ENCODE measurements around the gene HSD17B2.

HSD17B2 gene

GRCh38 chr16:82049484-82049883 lies 14.4 kb downstream of the HSD17B2 start:
- TF ChIP-seq GATA2 (IDR thresholded peaks at IDR 0.05; ENCODE audit: low read depth, low read length) (no peak), GATA3 (IDR thresholded peaks at IDR 0.05; ENCODE audit: low read depth, low read length) (no peak)

DNA sequence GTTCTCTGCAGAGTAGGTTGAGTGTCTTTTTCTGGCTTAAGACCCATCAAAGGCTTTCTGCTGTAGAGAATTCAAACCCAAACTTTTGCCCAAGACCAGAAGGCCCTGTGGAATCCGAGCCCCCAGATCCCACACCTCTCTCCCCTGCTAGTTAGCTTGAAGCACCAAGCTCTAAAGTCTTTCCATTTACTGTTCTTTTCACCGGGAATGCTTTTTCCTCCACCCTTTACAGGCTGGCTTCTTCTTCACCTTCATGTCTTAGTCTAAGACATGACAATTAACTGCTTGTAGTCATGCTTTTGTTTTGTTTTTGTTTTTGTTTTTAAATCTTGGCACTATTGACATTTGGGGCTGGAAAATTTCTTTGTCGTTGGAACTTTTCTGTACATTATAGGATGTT lies 15.5 kb downstream of the HSD17B2 start:
- TF ChIP-seq GATA3 (IDR thresholded peaks at IDR 0.05; ENCODE audit: low read depth, low read length) (no peak), GATA2 (IDR thresholded peaks at IDR 0.05; ENCODE audit: low read depth, low read length) (no peak)

DNA sequence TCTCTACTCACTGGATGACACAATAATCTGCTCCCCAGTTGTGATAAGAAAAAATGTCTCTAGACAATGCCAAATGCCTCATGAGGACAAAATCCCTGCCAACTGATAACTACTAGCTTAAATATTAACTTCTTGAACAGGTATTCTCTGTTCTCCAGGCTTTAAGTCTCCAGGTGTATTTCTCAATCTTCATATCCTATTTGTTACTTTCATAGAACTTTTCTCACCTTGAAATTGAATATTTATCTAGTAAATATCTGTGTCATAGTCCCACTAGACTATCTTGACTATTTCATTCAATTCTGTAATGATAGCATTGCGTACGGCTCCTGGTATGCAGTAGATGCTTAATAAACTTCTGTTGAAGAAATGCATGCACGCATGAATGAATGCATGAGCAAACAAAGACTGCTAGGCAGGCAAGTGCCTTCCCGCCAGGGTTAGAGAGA lies 15.9 kb downstream of the HSD17B2 start:
- no peak for TF ChIP-seq GATA2 (IDR thresholded peaks at IDR 0.05; ENCODE audit: low read depth, low read length)
- TF ChIP-seq GATA3 (IDR thresholded peaks at IDR 0.05; ENCODE audit: low read depth, low read length), result no peak

- TF ChIP-seq GATA2 (IDR thresholded peaks at IDR 0.05; ENCODE audit: low read depth, low read length), result no peak
- no peak for TF ChIP-seq GATA3 (IDR thresholded peaks at IDR 0.05; ENCODE audit: low read depth, low read length)
Measured at GRCh38 chr16:82051656-82052055, 16.6 kb downstream of the HSD17B2 start.

- no peak for TF ChIP-seq GATA3 (IDR thresholded peaks at IDR 0.05; ENCODE audit: low read depth, low read length)
- TF ChIP-seq GATA2 (IDR thresholded peaks at IDR 0.05; ENCODE audit: low read depth, low read length), result no peak
Measured at GRCh38 chr16:82055117-82055516, 20.1 kb downstream of the HSD17B2 start.

- TF ChIP-seq GATA2 (IDR thresholded peaks at IDR 0.05; ENCODE audit: low read depth, low read length) (no peak), GATA3 (IDR thresholded peaks at IDR 0.05; ENCODE audit: low read depth, low read length) (no peak)
Measured at GRCh38 chr16:82055728-82056549, 20.9 kb downstream of the HSD17B2 start.

DNA sequence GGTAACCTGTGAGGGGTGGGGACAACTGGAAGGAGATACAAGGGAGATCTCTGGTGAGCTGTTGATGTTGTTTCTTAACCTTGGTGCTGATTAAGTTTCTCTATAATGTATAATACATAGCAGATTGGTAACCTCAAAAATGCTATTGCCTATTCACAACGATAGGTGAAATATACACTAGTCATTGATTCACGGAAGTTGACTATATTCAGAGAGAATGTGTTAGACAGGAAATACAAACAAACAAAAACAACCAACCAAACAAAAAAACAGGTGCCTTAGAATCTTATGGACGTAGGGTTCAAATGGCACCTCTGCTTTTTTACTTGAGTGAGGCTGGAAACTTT lies 21.5 kb downstream of the HSD17B2 start:
- TF ChIP-seq GATA2 (IDR thresholded peaks at IDR 0.05; ENCODE audit: low read depth, low read length), result no peak

DNA sequence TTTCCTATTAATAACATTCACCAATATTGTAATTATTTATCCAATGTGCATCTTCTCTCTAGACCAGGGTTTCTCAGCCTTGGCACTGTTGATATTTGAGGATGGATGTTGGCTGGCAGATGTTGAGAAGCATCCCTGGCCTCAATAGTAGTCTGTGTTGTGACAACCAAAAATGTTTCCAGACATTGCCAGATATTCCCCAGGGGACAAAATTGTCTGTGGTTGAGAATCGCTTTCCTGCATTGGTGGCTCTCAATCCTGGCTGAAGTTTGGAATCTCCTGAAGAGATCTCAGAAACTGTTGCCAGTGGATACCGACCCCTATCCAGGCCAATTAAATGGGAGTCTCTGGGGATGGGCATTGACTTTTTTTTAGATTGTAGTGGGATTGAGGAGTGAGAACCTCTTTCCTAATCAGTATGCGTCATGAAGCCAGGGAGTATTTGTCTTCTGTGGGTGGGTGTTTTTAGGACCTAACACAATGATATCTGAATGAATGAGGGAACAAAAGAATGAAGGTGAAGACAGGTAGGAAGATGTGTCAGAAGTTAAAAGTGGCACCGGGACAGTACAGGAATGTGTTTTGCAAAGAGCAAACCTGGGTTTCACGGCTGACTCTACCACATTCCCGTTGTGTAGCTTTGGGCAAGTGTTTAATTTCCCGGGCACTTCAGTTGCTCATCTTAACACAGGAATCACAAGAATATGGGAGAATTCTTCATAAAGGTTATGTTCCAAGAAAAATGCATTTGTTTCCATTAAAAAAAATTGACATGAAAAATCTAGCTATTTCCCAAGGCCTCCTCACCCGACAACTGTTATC lies 24.3 kb downstream of the HSD17B2 start:
- TF ChIP-seq GATA2 (IDR thresholded peaks at IDR 0.05; ENCODE audit: low read depth, low read length) (no peak), GATA3 (IDR thresholded peaks at IDR 0.05; ENCODE audit: low read depth, low read length) (no peak)

- TF ChIP-seq GATA3 (IDR thresholded peaks at IDR 0.05; ENCODE audit: low read depth, low read length) (no peak), GATA2 (IDR thresholded peaks at IDR 0.05; ENCODE audit: low read depth, low read length) (no peak)
Measured at GRCh38 chr16:82059983-82060421, 24.9 kb downstream of the HSD17B2 start.

DNA sequence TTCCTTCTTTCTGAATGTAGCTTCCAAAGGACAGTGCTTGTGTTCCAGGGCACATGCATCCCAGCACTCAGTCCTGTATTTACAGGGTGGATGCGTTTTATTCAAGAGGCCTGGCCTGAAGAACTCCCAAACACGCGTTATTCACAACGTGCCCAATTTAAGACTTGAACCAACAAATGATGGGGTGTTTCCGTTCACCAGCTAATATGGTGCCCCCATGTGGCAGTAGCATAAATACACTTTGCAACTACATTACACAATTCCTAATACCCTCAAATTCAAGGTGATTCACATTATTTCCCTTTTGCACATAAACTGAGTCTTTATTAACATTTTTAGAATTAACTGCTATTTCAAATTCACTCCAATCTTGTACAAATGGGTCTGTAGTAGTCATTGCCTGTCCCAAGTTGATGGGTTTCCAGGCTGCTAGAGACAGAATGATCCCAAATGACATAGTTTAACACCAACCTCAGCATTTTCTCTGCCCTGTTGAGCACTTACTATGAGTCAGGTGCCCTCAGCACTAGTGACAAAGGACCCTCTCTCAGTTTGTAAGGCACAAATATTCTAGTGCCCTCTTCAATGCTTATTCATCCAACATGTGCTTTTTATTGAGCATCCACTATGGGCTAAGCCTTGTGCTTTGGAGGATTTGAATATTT lies 26.9 kb downstream of the HSD17B2 start:
- TF ChIP-seq GATA3 (IDR thresholded peaks at IDR 0.05; ENCODE audit: low read depth, low read length) (no peak), GATA2 (IDR thresholded peaks at IDR 0.05; ENCODE audit: low read depth, low read length) (no peak)

- TF ChIP-seq GATA3 (IDR thresholded peaks at IDR 0.05; ENCODE audit: low read depth, low read length) (no peak), GATA2 (IDR thresholded peaks at IDR 0.05; ENCODE audit: low read depth, low read length) (no peak)
Measured at GRCh38 chr16:82062645-82063058, 27.6 kb downstream of the HSD17B2 start.

GRCh38 chr16:82063456-82064082 lies 28.5 kb downstream of the HSD17B2 start:
- TF ChIP-seq GATA3 (IDR thresholded peaks at IDR 0.05; ENCODE audit: low read depth, low read length), result no peak
- TF ChIP-seq GATA2 (IDR thresholded peaks at IDR 0.05; ENCODE audit: low read depth, low read length), result no peak

DNA sequence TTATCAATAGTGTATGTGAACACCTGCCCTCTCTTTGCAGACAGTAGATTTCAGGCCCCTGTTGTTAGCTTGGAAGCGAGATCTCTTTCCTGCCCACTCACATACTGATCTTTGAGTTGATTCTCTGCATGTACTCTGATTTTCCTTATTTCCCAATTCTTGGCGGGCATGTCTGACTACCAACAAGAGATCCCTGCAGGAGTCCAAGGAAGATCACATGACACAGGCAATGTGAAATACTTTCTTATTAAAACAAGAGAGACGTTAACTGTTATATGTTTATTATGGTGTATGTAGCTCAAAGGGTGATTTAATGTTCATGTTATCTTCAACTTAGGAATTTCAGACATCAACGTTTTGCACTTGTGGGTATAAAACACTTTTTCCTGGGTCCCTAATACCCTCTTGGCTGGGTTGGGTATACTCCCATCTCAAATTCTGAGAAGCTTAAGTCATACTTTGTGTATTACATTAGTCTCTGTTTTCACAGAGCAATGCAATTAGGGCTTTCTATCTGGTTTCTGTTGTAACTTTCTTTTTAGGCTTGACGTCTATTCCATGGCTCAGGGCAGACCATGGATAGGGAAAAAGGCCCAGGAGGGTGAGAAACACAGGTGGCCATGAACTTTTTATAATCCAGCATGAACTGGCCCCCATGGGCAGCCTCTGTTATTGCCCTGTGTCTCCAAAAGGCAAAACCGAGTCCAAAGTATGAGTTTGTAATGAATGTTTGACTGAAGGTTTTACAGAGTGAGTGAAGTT lies 32.2 kb downstream of the HSD17B2 start:
- TF ChIP-seq GATA3 (IDR thresholded peaks at IDR 0.05; ENCODE audit: low read depth, low read length) (no peak), GATA2 (IDR thresholded peaks at IDR 0.05; ENCODE audit: low read depth, low read length) (no peak)
